ENCODE measurements around the gene LHFPL2. TPM values are rescaled to one million over a fixed set of nuclear protein-coding genes. Genes with fewer than 3 reads are reported as not detected.

Gene LHFPL2
- total RNA-seq, 6 experiments from 2014 or later: 14.4 to 18.9 (median 16.7) TPM

DNA sequence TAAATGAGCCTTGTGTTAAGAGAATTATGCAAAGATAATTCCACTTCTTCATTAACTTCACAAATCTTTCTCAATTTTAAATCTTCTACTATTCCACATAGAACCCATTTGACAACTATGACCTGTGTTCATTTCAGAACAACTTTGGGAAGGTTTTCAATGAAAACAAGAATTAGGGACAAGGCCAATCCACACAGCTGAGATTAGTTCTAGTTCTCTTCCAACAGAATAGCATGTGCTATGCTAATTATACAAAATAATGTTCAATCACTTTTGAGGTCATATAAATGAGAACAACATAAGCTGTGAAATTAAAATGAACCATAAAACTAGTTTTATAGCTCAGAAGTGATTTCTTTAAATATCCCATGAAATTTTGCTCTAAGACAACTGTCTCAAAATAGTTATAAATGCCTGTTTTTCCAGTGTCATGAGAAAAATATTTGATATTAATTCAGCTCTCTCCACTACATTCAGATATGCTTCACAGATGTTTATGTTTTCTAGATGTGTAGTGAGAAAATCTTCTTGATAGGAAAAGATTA, 7.2 kb upstream of the LHFPL2 start:
- H3K27ac Mint-ChIP-seq: no peak overlapping the region
- no peaks in the 10 kb centered on the region; the same call in none of the 2 replicates for H3K27me3 Mint-ChIP-seq (ENCODE audit: insufficient read depth)
- H3K4me3 Mint-ChIP-seq: no peak overlapping the region
- no peak for DNase-seq
- H3K4me1 Mint-ChIP-seq (ENCODE audit: low read depth): peaks cover 8% of the 10 kb centered on the region; the same call in 1 of the 2 replicates
- TF ChIP-seq, protein P1, sequence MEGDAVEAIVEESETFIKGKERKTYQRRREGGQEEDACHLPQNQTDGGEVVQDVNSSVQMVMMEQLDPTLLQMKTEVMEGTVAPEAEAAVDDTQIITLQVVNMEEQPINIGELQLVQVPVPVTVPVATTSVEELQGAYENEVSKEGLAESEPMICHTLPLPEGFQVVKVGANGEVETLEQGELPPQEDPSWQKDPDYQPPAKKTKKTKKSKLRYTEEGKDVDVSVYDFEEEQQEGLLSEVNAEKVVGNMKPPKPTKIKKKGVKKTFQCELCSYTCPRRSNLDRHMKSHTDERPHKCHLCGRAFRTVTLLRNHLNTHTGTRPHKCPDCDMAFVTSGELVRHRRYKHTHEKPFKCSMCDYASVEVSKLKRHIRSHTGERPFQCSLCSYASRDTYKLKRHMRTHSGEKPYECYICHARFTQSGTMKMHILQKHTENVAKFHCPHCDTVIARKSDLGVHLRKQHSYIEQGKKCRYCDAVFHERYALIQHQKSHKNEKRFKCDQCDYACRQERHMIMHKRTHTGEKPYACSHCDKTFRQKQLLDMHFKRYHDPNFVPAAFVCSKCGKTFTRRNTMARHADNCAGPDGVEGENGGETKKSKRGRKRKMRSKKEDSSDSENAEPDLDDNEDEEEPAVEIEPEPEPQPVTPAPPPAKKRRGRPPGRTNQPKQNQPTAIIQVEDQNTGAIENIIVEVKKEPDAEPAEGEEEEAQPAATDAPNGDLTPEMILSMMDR (IDR thresholded peaks at IDR 0.05): no peak
- no peaks in the 10 kb centered on the region for H3K36me3 Mint-ChIP-seq (ENCODE audit: low read depth)
- no peaks in the 10 kb centered on the region for H3K9me3 Mint-ChIP-seq

DNA sequence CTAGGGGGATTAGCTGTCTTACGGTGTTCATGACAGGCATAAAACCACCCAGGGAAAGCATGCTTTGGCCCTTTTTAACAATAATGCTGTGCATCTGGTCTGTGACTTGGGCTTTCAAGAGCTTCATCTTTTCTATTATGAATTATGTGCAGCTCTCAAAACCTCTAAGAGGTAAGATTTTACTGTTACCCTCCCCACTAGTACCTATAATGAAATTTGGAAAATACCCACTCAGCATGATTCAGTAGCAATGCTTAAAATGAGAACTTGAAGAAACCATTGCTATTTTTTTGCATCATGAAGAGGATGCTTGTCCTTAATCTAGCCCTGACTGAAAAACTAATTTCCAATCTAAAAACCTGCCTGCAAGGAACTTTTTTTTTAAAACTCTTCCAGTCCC, 5.8 kb upstream of the LHFPL2 start:
- peaks cover 20% of the 10 kb centered on the region for H3K4me1 Mint-ChIP-seq (ENCODE audit: low read depth)

DNA sequence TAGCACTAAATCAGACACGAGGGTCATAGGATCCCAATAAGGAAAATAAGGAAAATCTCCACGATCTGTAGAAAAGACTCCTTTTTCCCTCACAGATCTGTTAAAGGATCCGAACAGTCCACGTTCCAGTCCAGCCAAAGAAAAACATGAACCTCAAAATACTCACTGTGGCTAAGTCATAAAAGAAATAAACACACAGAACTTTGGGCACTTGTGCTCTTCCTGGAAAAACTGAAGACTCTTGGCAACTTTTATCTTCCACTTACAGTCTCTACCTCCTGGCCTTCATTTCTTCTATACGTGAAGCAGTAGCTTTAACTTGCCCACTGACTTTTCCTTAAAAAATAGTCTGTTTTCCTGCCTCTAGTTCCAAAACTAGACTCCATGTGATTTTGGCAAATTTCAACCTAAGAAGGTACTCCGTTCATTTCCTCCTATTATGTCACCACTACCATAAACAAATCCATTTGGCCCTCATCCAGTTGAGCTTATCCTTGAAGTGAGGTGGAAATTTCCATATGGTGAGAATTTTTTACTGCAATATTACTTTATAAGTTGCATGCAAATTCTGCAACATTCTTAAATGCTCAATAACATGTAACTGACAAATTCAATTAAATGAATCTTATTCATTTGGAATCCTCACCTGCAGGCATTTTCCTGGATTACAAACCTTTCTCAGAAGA, 5.3 kb upstream of the LHFPL2 start:
- Mint-ChIP-seq H3K36me3 (ENCODE audit: low read depth) (no peaks in the 10 kb centered on the region), H3K9me3 (no peaks in the 10 kb centered on the region), H3K27me3 (ENCODE audit: insufficient read depth) (peaks cover 3% of the 10 kb centered on the region), H3K4me3 (no peak overlapping the region), H3K4me1 (ENCODE audit: low read depth) (peaks cover 20% of the 10 kb centered on the region), H3K27ac (no peak overlapping the region)
- TF ChIP-seq, protein P1 (IDR thresholded peaks at IDR 0.05): no peak
- no peak for DNase-seq

More for the DNA sequence above, 5.8 kb upstream of the LHFPL2 start:
- TF ChIP-seq, protein P1 (IDR thresholded peaks at IDR 0.05): no peak
- Mint-ChIP-seq H3K27ac (no peak overlapping the region), H3K36me3 (ENCODE audit: low read depth) (no peaks in the 10 kb centered on the region), H3K27me3 (ENCODE audit: insufficient read depth) (peaks cover 3% of the 10 kb centered on the region), H3K4me3 (no peak overlapping the region), H3K9me3 (no peaks in the 10 kb centered on the region)
- no peak for DNase-seq

DNA sequence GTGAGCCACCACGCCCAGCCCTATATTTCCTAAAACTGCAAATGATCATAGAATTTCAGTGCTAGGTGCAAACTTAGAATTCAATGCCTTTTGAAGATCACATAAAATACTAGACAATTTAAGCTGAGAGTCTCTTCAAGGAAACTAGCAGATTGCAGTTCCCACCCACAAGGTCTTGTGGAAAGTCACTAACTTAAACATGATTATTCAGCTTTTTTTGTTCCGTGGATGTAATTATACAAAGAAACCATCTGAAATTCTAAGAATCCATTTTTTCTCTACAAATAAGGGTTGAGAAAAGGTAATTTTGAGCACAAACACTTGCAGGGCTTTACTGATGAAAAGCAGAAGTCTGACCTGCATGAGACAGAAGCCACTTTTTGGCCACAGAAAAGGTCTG, 4.5 kb upstream of the LHFPL2 start:
- Mint-ChIP-seq H3K27me3 (ENCODE audit: insufficient read depth) (peaks cover 3% of the 10 kb centered on the region), H3K36me3 (ENCODE audit: low read depth) (no peaks in the 10 kb centered on the region), H3K4me3 (no peak overlapping the region), H3K4me1 (ENCODE audit: low read depth) (peaks cover 20% of the 10 kb centered on the region), H3K27ac (no peak overlapping the region), H3K9me3 (no peaks in the 10 kb centered on the region)
- no peak for DNase-seq
- TF ChIP-seq, protein P1 (IDR thresholded peaks at IDR 0.05): no peak

DNA sequence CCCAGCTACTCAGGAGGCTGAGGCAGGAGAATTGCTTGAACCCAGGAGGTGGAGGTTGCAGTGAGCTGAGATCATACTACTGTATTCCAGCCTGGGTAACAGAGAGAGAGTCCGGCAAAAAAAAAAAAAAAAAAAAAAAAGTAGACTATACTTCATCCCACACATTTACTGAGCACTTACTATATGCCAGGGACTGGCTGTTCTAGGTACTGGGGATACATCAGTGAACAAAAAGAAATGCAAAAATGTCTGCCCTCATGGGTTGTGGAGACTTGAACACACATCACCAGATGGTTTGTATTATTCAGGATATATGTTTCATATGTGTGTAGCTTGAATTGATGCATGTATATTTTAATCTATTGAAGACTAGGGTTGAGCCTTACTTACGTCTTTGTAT, 2.9 kb upstream of the LHFPL2 start:
- no peak for DNase-seq
- TF ChIP-seq, protein P1 (IDR thresholded peaks at IDR 0.05): no peak
- Mint-ChIP-seq H3K36me3 (ENCODE audit: low read depth) (peaks cover 4% of the 10 kb centered on the region; the same call in 1 of the 2 replicates), H3K27me3 (ENCODE audit: insufficient read depth) (peaks cover 3% of the 10 kb centered on the region), H3K4me1 (ENCODE audit: low read depth) (peaks cover 32% of the 10 kb centered on the region), H3K4me3 (no peak overlapping the region), H3K27ac (no peak overlapping the region), H3K9me3 (no peaks in the 10 kb centered on the region)

All from HFFc6 (cell line).